Spleen (tissue), 11 donors: ENCODE results near the gene MAPKAP1. TPM values are rescaled to one million over a fixed set of nuclear protein-coding genes. Genes with fewer than 3 reads are reported as not detected.
A peak's percentile ranks its signal among the peaks of the same experiment; 100 is the strongest.

ENCODE experiments used
- DNase-seq: peaks from one replicate; pipeline ENCODE4 v3.0.0-alpha.2; 2020
- H3K27ac ChIP-seq, 8 donors: fragments of 200-600 bp; sonication (generic) in 7 of 8; 1 replicate in 4 of 8; 2 replicates in 4 of 8; pipeline versions ENCODE4 v1.5.0 to v1.8.0; 2016 to 2021; ENCODE audit warnings: inconsistent platforms in 4 of 8, mild to moderate bottlenecking in 4 of 8, moderate library complexity in 1 of 8
- H3K27me3 ChIP-seq, 7 donors: fragments of 200-600 bp; sonication (generic) in 6 of 7; replicated peaks in 1 of 7; 1 replicate in 4 of 7; 2 replicates in 3 of 7; pipeline versions ENCODE4 v1.5.0 to v1.8.0; 2016 to 2021; ENCODE audit warnings: inconsistent platforms in 3 of 7, mild to moderate bottlenecking in 1 of 7
- H3K36me3 ChIP-seq, 6 donors: fragments of 200-600 bp; sonication (generic) in 5 of 6; 1 replicate in 4 of 6; 2 replicates in 2 of 6; pipeline versions ENCODE4 v1.5.0 to v1.8.0; 2016 to 2021; ENCODE audit warnings: inconsistent platforms in 2 of 6
- H3K4me1 ChIP-seq, 6 donors: fragments of 200-600 bp; sonication (generic) in 5 of 6; 1 replicate in 3 of 6; 2 replicates in 3 of 6; pipeline versions ENCODE4 v1.5.0 to v1.8.0; 2016 to 2021; ENCODE audit warnings: inconsistent platforms in 3 of 6
- H3K4me3 ChIP-seq, 8 donors: fragments of 200-600 bp; sonication (generic) in 7 of 8; 1 replicate in 4 of 8; 2 replicates in 4 of 8; pipeline versions ENCODE4 v1.5.0 to v1.8.0; 2016 to 2021; ENCODE audit warnings: inconsistent platforms in 4 of 8, mild to moderate bottlenecking in 4 of 8, moderate library complexity in 2 of 8
- H3K9me3 ChIP-seq, 8 donors: fragments of 200-600 bp; sonication (generic) in 7 of 8; 1 replicate in 4 of 8; 2 replicates in 4 of 8; pipeline versions ENCODE4 v1.5.0 to v1.8.0; 2016 to 2021; ENCODE audit warnings: inconsistent platforms in 4 of 8
- POLR2A ChIP-seq, 3 donors: fragments of 450-650 bp; IDR thresholded peaks; one replicate each; pipeline ENCODE4 v1.5.1; 2017; ENCODE audit warnings: antibody characterized with exemption in 3 of 3, mild to moderate bottlenecking in 1 of 3
- POLR2AphosphoS5 ChIP-seq, 3 donors: sonication (generic); formaldehyde crosslinking; IDR thresholded peaks; one replicate each; pipeline ENCODE4 v1.5.1; 2017; ENCODE audit warnings: antibody characterized with exemption in 3 of 3
- WGBS, 5 donors: extraction: QIAGEN DNeasy Blood & Tissue Kit in 3 of 5; methylation state at CpG; one replicate each; pipeline versions ENCODE4 v1.1.5 to v1.1.7; 2013 to 2018; 5-methylcytosine and 5-hydroxymethylcytosine counted together
- intact Hi-C: fragments of 100-400 bp; cut with DNase I; formaldehyde crosslinking; loops from one replicate; pipeline ENCODE4 v1.15.0; 2023; ENCODE audit warnings: low total_unique reads
- polyA plus RNA-seq, 3 donors: library from polyadenylated mRNA; stranded (reverse); fragments of 200-250 nt; gene quantifications; one replicate each; pipeline ENCODE4 v1.2.1, GENCODE V29; 2013
- total RNA-seq, 7 donors: library from RNA; depleted of rRNA in 3 of 7; stranded (reverse); fragments of >200 nt in 3 of 7; fragmentation: NEBNext Ultra II Directional in 4 of 7; extraction: Animal tissue kit (Norgen Biotek cat#: 25700) in 4 of 7; gene quantifications; one replicate each; pipeline versions ENCODE4 v1.1.0 to v1.2.1, GENCODE V29; 2016 to 2021
- TF ChIP-seq, protein P1 (sequence below), 11 experiments: fragments of 200-600 bp in 7 of 11; fragments of 450-650 bp in 4 of 11; sonication (generic) in 4 of 11; IDR thresholded peaks in 8 of 11; conservative IDR thresholded peaks in 3 of 11; 1 replicate in 7 of 11; 2 replicates in 4 of 11; pipeline versions ENCODE4 v1.4.0 to v1.8.0; 2016 to 2021; ENCODE audit warnings: antibody characterized with exemption in 11 of 11, inconsistent platforms in 4 of 11, mild to moderate bottlenecking in 1 of 11
- donor health status: healthy with polysubstance abuse.
- donor health status: DM: no; HTN: no; CAD: no; lungs with moderate emphysema.
- donor health status: DM: no; HTN: no; CAD: no.
- donor health status: Bipolar disorder and iron deficiency.
- donor health status: healthy.
- donor health status: DM: no; HTN: no; CAD: no.
- donor health status: DM: yes; HTN: yes; CAD: no.

MAPKAP1 gene
- total and polyA plus RNA-seq, 10 donors: 37.2 to 77.2 (median 60.4) TPM

- no peaks in the 10 kb centered on the region for H3K36me3 ChIP-seq
- peak overlapping the region; percentile 45 to 86 (median 80) for H3K27ac ChIP-seq
- DNase-seq: no peak
- TF ChIP-seq POLR2A (IDR thresholded peaks at IDR 0.05) (no peak), POLR2AphosphoS5 (IDR thresholded peaks at IDR 0.05) (no peak)
- TF ChIP-seq, protein P1, sequence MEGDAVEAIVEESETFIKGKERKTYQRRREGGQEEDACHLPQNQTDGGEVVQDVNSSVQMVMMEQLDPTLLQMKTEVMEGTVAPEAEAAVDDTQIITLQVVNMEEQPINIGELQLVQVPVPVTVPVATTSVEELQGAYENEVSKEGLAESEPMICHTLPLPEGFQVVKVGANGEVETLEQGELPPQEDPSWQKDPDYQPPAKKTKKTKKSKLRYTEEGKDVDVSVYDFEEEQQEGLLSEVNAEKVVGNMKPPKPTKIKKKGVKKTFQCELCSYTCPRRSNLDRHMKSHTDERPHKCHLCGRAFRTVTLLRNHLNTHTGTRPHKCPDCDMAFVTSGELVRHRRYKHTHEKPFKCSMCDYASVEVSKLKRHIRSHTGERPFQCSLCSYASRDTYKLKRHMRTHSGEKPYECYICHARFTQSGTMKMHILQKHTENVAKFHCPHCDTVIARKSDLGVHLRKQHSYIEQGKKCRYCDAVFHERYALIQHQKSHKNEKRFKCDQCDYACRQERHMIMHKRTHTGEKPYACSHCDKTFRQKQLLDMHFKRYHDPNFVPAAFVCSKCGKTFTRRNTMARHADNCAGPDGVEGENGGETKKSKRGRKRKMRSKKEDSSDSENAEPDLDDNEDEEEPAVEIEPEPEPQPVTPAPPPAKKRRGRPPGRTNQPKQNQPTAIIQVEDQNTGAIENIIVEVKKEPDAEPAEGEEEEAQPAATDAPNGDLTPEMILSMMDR (IDR thresholded peaks at IDR 0.05 in 8 of 11, conservative IDR thresholded peaks at IDR 0.05 in 3 of 11): no peak
- peak overlapping the region in 4 of 8 donors; percentile 17 to 63 (median 26) for H3K4me3 ChIP-seq
- H3K4me1 ChIP-seq: peaks cover 38 to 80% (median 62%) of the 10 kb centered on the region in 6 donors
- H3K9me3 ChIP-seq: no peaks in the 10 kb centered on the region
- 7 to 19% (median 14%) methylated on average over 1 of the region's 1 CpG for WGBS, 5 donors
- no peaks in the 10 kb centered on the region for H3K27me3 ChIP-seq
- intact Hi-C loops: no loop called here
Observed at GRCh38 chr9:125646217-125646616, 60.8 kb downstream of the MAPKAP1 start.

GRCh38 chr9:125644819-125645507 lies 62.0 kb downstream of the MAPKAP1 start:
- TF ChIP-seq POLR2A (IDR thresholded peaks at IDR 0.05) (no peak), POLR2AphosphoS5 (IDR thresholded peaks at IDR 0.05) (no peak)
- DNase-seq: no peak
- H3K4me1 ChIP-seq: peaks cover 30 to 74% (median 54%) of the 10 kb centered on the region in 6 donors
- WGBS, 5 donors: 77 to 93% (median 87%) methylated on average over 7 of the region's 7 CpGs
- peak overlapping the region in 7 of 8 donors; percentile 70 to 86 (median 81) for H3K27ac ChIP-seq
- H3K27me3 ChIP-seq: no peaks in the 10 kb centered on the region
- intact Hi-C loops: no loop called here
- H3K9me3 ChIP-seq: no peaks in the 10 kb centered on the region
- H3K36me3 ChIP-seq: no peaks in the 10 kb centered on the region
- H3K4me3 ChIP-seq: no peak overlapping the region

- no peak for DNase-seq
- TF ChIP-seq, protein P1 (IDR thresholded peaks at IDR 0.05 in 8 of 11, conservative IDR thresholded peaks at IDR 0.05 in 3 of 11): no peak
- TF ChIP-seq POLR2AphosphoS5 (IDR thresholded peaks at IDR 0.05): no peak
- no peak for TF ChIP-seq POLR2A (IDR thresholded peaks at IDR 0.05)
- no peak overlapping the region for H3K4me3 ChIP-seq
- no peaks in the 10 kb centered on the region for H3K27me3 ChIP-seq
- no peaks in the 10 kb centered on the region for H3K36me3 ChIP-seq
- no peak overlapping the region for H3K27ac ChIP-seq
- intact Hi-C loops: no loop called here
- no peaks in the 10 kb centered on the region for H3K9me3 ChIP-seq
- 96 to 100% (median 98%) methylated on average over 1 of the region's 1 CpG for WGBS, 5 donors
- peaks cover 23 to 71% (median 42%) of the 10 kb centered on the region in 6 donors for H3K4me1 ChIP-seq
Observed at GRCh38 chr9:125642311-125642710, 64.7 kb downstream of the MAPKAP1 start.

- H3K27me3 ChIP-seq: no peaks in the 10 kb centered on the region
- 89 to 94% (median 93%) methylated on average over 4 of the region's 4 CpGs for WGBS, 5 donors
- no peak for TF ChIP-seq POLR2A (IDR thresholded peaks at IDR 0.05)
- no peak for TF ChIP-seq POLR2AphosphoS5 (IDR thresholded peaks at IDR 0.05)
- TF ChIP-seq, protein P1 (IDR thresholded peaks at IDR 0.05 in 8 of 11, conservative IDR thresholded peaks at IDR 0.05 in 3 of 11): no peak
- no peaks in the 10 kb centered on the region for H3K36me3 ChIP-seq
- no peak for DNase-seq
- H3K9me3 ChIP-seq: no peaks in the 10 kb centered on the region
- peaks cover 28 to 71% (median 48%) of the 10 kb centered on the region in 6 donors for H3K4me1 ChIP-seq
- H3K27ac ChIP-seq: no peak overlapping the region
- H3K4me3 ChIP-seq: no peak overlapping the region
- intact Hi-C loops: loop anchor here (10.0 kb wide), 1 partner anchor 84 kb away; no protein-coding TSS in a partner anchor
Observed at GRCh38 chr9:125639057-125639456, 68.0 kb downstream of the MAPKAP1 start.
